Colonic mucosa (tissue), 4 donors: ENCODE data around the gene PLCD3. TPM values are rescaled to one million over a fixed set of nuclear protein-coding genes. Genes with fewer than 3 reads are reported as not detected.

Source experiments
- DNase-seq: peaks from one replicate; pipeline ENCODE4 v3.0.0-alpha.2; 2020
- H3K27ac ChIP-seq: fragments of 200-600 bp; one replicate; pipeline ENCODE4 v1.8.0; 2021
- H3K27me3 ChIP-seq: fragments of 200-600 bp; one replicate; pipeline ENCODE4 v1.8.0; 2021
- H3K36me3 ChIP-seq: fragments of 200-600 bp; one replicate; pipeline ENCODE4 v1.8.0; 2021
- H3K4me1 ChIP-seq: fragments of 200-600 bp; one replicate; pipeline ENCODE4 v1.8.0; 2021; ENCODE audit warnings: mild to moderate bottlenecking
- H3K4me3 ChIP-seq: fragments of 200-600 bp; one replicate; pipeline ENCODE4 v1.8.0; 2021
- H3K9ac ChIP-seq, 2 donors: one replicate each; pipeline ENCODE4 v1.7.0; 2013; ENCODE audit warnings: control low read depth in 2 of 2, low read depth in 2 of 2, low read length in 2 of 2
- H3K9me3 ChIP-seq: fragments of 200-600 bp; one replicate; pipeline ENCODE4 v1.8.0; 2021
- intact Hi-C: fragments of 100-400 bp; cut with DNase I; formaldehyde crosslinking; loops from one replicate; pipeline ENCODE4 v1.14.1; 2022
- total RNA-seq, 2 donors: library from RNA; stranded (reverse); fragmentation: NEBNext Ultra II Directional in 1 of 2; extraction: Animal tissue kit (Norgen Biotek cat#: 25700) in 1 of 2; gene quantifications; one replicate each; pipeline ENCODE4 v1.2.1, GENCODE V29; 2021
- TF ChIP-seq, protein P1 (sequence below): fragments of 200-600 bp; IDR thresholded peaks from one replicate; pipeline ENCODE4 v1.8.0; 2022; ENCODE audit warnings: antibody characterized with exemption, mild to moderate bottlenecking
- donor health status: healthy.
- donor health status: DM: no; HTN: no; CAD: no.
- donor health status: DM: no; HTN: no; CAD: no.

PLCD3 gene
- total RNA-seq, 2 donors from 2014 or later, result 300 to 312 TPM

DNA sequence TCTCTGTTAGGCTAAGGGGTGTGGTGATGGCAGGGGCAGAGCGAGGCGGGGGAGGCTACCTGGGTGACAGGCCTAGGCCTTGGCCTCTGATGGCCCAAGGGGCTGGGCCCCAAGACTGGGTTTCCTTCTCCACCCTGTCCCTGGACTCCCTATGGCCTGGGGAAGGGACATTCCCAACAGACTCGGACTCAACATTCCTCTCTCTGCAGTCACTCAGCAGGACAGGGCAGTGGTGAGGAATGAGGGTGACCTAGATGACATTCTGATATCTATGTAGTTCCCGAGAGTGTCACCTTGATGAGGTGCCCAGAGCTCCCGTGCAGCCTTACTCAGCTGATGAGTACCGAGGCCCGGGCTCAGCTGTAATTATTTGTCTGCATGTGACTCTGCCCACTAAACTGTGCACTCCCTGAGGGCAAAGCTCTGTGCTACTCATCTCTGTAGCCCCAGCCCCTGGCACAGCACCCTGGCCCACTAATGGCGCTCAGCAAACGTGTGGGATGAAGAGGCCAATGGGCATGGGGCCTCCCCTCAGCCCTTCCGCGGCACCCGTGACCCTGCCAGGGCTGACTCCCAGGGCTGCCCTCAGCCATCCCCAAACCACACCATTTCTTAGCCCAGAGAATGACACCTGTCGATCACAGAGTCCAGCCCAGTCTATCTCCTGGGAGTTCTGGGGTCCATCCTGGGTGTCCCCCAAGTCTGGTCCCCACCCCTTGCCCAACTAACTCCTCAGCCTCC, 2.2 kb downstream of the PLCD3 start:
- peaks cover 15% of the 10 kb centered on the region for H3K4me1 ChIP-seq
- H3K27me3 ChIP-seq, result no peaks in the 10 kb centered on the region
- H3K9ac ChIP-seq, result peak overlapping the region; percentile 64 to 77
- no peak overlapping the region for H3K4me3 ChIP-seq
- TF ChIP-seq, protein P1, sequence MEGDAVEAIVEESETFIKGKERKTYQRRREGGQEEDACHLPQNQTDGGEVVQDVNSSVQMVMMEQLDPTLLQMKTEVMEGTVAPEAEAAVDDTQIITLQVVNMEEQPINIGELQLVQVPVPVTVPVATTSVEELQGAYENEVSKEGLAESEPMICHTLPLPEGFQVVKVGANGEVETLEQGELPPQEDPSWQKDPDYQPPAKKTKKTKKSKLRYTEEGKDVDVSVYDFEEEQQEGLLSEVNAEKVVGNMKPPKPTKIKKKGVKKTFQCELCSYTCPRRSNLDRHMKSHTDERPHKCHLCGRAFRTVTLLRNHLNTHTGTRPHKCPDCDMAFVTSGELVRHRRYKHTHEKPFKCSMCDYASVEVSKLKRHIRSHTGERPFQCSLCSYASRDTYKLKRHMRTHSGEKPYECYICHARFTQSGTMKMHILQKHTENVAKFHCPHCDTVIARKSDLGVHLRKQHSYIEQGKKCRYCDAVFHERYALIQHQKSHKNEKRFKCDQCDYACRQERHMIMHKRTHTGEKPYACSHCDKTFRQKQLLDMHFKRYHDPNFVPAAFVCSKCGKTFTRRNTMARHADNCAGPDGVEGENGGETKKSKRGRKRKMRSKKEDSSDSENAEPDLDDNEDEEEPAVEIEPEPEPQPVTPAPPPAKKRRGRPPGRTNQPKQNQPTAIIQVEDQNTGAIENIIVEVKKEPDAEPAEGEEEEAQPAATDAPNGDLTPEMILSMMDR, result no peak
- no peaks in the 10 kb centered on the region for H3K36me3 ChIP-seq
- DNase-seq, result peak; percentile 85
- H3K9me3 ChIP-seq, result no peaks in the 10 kb centered on the region
- peak overlapping the region; percentile 89 for H3K27ac ChIP-seq
- intact Hi-C loops, result loop anchor here (5.0 kb wide), 1 partner anchor 33 kb away; no protein-coding TSS in a partner anchor

DNA sequence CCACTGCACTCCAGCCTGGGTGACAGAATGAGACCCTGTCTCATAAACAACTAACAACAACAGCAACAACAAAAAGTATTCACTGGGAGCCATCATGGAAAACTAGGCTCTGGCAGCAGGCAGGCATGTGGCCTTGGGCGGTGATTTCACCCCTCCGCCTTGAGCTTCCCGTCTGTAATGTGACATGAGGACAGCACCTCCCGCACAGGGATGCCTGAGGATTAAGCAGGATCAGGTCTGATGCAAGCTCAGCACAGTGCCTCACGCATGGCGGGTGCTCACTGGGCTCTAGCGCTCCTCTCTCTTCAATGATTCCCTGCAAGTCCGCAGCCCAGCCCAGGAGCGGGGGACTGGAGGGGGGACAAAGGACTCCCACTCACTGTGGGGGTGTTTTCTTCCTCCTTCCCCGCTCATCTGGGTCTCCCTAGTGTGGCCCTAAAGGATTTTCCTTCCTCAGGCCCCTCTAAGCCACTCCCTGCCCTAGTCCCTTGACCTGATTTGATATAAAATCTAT, 2.8 kb downstream of the PLCD3 start:
- Histone ChIP-seq H3K4me1 (peaks cover 15% of the 10 kb centered on the region), H3K36me3 (no peaks in the 10 kb centered on the region), H3K9me3 (no peaks in the 10 kb centered on the region), H3K27me3 (no peaks in the 10 kb centered on the region), H3K27ac (peak overlapping the region; percentile 89), H3K4me3 (no peak overlapping the region), H3K9ac (peak overlapping the region; percentile 1 to 77)
- intact Hi-C loops, result no loop called here
- peak; percentile 55 for DNase-seq
- TF ChIP-seq, protein P1, result no peak

DNA sequence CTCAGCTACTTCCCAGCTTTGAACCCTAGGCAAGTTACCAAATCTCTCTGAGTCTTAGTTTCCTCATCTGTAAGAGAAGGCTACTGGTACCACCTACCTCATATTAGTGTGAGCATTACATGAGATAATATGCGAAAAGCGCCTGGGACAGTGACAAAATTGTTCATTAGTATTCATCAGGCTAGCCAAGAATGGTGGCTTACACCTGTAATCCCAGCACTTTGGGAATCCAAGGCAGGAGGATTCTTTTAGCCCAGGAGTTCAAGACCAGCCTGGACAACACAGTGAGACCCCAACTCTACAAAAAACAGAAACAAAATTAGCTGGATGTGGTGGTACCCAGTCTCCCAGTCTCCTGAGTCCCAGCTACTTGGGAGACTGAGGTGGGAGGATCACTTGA, 3.3 kb downstream of the PLCD3 start:
- Histone ChIP-seq H3K36me3 (no peaks in the 10 kb centered on the region), H3K9ac (peak overlapping the region; percentile 1 to 77), H3K4me3 (no peak overlapping the region), H3K27ac (peak overlapping the region; percentile 89), H3K4me1 (peaks cover 15% of the 10 kb centered on the region), H3K9me3 (no peaks in the 10 kb centered on the region), H3K27me3 (no peaks in the 10 kb centered on the region)
- no peak for DNase-seq
- intact Hi-C loops, result no loop called here
- TF ChIP-seq, protein P1, result no peak

DNA sequence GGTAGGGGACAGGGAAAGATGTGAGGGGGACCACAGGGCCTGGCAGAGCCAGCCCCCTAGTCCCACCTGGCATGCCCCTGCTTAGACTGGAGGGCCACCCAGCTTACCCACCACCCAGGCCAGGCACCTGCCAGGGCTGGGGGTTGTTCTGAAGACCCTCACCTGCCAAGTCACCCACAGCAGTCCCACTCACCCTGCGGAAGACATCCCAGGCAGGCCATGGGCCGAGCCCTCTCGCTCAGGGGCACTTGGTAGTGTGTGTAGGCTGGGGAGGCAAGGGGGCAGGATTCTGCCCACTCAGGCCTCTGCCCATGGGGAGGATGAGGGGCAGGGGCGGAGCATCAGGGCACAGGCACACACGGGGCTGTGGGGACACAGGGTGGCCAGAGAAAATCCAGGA, 4.0 kb downstream of the PLCD3 start:
- TF ChIP-seq, protein P1, result no peak
- Histone ChIP-seq H3K4me3 (no peak overlapping the region), H3K4me1 (peaks cover 21% of the 10 kb centered on the region), H3K36me3 (no peaks in the 10 kb centered on the region), H3K27ac (peak overlapping the region; percentile 89), H3K9ac (peak overlapping the region; percentile 68 to 77), H3K9me3 (no peaks in the 10 kb centered on the region), H3K27me3 (no peaks in the 10 kb centered on the region)
- intact Hi-C loops, result no loop called here
- DNase-seq, result no peak

- H3K27me3 ChIP-seq, result no peaks in the 10 kb centered on the region
- intact Hi-C loops, result no loop called here
- peaks cover 26% of the 10 kb centered on the region for H3K4me1 ChIP-seq
- no peak overlapping the region for H3K4me3 ChIP-seq
- peak; percentile 93 for DNase-seq
- no peaks in the 10 kb centered on the region for H3K9me3 ChIP-seq
- TF ChIP-seq, protein P1, result no peak
- no peaks in the 10 kb centered on the region for H3K36me3 ChIP-seq
- H3K9ac ChIP-seq, result peak overlapping the region; percentile 68 to 77
- H3K27ac ChIP-seq, result peak overlapping the region; percentile 89
Measured at GRCh38 chr17:45127548-45128300, 4.6 kb downstream of the PLCD3 start.
